ENCODE results near the gene LIMS3. TPM values are rescaled to one million over a fixed set of nuclear protein-coding genes. Genes with fewer than 3 reads are reported as not detected.
"Not testable (repeated sequence)": the region's sequence is repeated elsewhere in the genome, so short reads cannot be mapped to it uniquely, and the experiment has no call there.

LIMS3 gene
- total RNA-seq, 4 donors from 2014 or later, result 2.6 to 5.4 (median 3.6) TPM

DNA sequence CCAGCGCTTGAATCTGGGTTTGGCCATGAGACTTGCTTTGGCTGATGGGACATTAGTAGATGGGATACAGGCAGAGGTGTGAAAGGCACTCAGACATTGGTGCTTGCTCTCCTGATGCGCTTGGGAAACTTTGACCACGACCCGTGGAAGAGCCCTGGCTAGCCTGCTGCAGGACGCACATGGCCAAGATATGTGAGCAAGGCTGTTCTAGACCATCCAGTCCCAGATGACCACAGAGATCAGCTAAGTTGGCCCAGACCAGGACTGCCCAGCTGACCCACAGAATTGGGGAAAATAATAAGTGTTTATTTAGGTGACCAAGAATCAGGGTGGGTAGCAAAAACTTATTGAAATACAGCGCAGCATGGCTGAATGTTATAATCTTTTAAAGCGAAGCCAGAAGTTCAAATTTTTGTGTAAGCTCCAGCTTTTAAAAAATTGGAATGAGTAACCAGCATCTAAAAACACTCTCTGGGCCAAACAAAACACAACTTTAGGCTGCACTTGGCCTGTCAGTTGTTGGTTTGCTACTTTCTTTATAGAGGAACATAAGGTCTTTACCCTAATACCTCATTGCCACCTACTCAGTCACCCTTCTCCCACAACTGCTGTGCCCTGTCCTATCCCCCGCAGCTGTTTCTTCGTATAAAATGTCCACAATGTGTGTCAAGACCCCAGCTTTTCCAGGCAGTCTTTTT lies 51.8 kb downstream of the LIMS3 start:
- not testable (repeated sequence) for H3K36me3 ChIP-seq, H3K27me3 ChIP-seq, H3K27ac ChIP-seq, H3K4me1 ChIP-seq, H3K4me3 ChIP-seq, H3K9me3 ChIP-seq, ATAC-seq
- WGBS, 2 donors (ENCODE audit: low coverage in 1 of 2), result no CpG with 5 or more reads among the region's 9 CpGs

DNA sequence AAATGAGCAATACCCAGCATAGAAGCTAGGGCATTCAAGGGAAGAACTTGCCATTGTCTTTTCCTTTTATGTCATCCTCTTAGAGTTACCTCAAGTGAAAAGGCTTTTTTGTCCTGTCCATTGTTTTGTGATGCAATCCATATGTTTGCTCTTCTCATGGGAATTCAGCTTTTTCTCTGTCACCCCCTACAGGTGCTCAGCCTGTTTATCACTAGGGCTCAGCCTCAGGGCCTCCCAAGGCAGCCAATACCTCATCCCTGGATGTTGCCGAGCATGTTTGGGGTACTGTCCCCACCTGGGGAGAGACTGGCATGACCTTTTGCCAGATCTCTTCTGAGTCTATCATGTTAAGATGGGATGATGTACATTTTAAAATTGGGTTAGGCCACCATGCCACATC lies 65.5 kb downstream of the LIMS3 start:
- WGBS, 2 donors (ENCODE audit: low coverage in 1 of 2), result no CpG with 5 or more reads among the region's 1 CpG
- H3K27ac ChIP-seq, H3K4me3 ChIP-seq, H3K27me3 ChIP-seq, ATAC-seq, H3K36me3 ChIP-seq, H3K4me1 ChIP-seq, H3K9me3 ChIP-seq: not testable (repeated sequence)

DNA sequence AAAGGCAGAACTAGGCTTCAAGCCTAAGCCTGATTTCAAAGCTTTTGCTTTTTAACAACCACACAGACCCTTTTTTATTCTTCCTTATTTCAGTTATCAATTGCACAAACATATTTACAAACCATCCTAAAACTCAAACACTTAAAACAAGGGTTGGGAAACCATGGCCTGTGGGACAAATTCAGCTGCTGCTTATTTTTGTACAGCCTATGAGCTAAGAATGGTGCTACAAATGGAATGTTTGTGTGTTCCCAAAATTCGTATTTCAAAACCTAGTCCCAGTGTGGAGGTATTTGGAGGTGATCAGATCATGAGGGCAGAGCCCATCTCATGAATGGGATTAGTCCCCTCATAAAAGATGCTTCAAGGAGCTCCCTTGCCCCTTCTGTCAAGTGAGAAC lies 67.0 kb downstream of the LIMS3 start:
- H3K4me3 ChIP-seq, H3K27ac ChIP-seq, H3K4me1 ChIP-seq, H3K27me3 ChIP-seq, ATAC-seq, H3K9me3 ChIP-seq, H3K36me3 ChIP-seq: not testable (repeated sequence)
- no CpG with 5 or more reads among the region's 1 CpG for WGBS, 2 donors (ENCODE audit: low coverage in 1 of 2)

DNA sequence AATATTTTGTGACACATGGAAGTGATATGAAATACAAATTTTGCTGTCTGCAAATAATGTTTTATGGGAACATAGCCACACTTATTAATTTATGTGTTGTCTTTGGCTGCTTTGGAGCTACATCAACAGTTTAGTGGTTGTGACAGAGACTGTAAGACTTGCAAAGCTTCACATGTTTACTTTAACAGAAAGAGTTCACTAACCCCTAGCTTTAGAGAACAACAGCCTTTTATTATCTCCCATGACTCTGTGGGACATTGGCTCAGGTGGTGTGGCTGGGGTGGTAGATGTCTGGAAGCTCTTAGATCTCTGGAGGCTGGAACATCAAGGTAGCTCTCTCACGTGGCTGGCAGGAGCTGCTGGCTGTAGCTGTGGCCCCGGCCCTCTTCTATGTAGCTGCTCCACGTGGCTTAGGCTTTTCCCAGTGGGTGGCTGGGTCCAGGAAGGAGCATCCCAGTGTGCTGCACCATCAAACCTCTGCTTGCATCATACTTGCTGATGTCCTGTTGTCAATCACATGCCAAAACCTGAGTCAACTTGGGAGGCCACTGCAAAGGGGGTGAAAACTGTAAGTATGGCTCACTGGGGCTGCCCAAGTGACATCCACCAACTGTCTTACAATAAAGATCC lies 67.7 kb downstream of the LIMS3 start:
- H3K4me3 ChIP-seq, H3K9me3 ChIP-seq, H3K36me3 ChIP-seq, ATAC-seq, H3K27me3 ChIP-seq, H3K4me1 ChIP-seq, H3K27ac ChIP-seq: not testable (repeated sequence)
- WGBS, 2 donors (ENCODE audit: low coverage in 1 of 2), result no CpG with 5 or more reads among the region's 3 CpGs

DNA sequence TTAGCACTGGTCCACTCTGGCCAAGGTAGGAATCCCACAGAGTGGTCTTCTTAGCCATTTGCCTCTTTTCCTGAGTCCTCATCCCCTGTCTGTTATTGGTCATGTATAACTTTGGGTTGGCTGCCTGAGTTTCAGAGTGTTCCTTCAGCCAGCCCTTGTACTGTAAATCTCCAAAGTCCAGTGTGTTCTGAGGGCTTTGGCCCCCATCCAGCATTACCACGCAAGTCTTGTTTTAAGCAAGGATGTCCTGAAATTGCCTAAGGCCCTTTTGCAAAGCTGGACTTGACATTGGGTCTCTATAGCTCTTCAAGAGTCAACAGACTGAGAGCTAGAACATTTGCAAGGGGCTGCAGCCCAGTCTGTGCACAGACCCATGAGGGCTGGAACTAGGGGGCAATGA lies 68.4 kb downstream of the LIMS3 start:
- no CpG with 5 or more reads among the region's 1 CpG for WGBS, 2 donors (ENCODE audit: low coverage in 1 of 2)
- H3K4me3 ChIP-seq, H3K27ac ChIP-seq, H3K36me3 ChIP-seq, H3K27me3 ChIP-seq, H3K4me1 ChIP-seq, ATAC-seq, H3K9me3 ChIP-seq: not testable (repeated sequence)

DNA sequence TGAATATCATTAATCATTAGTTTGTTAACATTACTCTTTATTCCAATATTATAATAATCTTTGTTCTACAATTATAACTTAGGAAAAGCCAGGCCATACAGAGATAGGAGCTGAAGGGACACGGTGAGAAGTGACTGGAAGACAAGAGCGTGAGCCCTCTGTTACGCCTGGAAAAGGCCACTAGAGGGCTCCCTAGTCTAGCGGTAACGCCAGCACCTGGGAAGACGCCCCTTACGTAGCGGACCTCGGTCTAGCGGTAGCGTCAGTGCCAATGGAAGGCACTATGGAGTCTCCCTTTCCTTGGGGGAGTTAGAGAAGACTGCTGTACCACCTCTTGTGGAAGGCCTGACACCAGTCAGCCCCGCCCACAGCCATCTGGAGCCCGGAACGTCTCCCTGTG lies 71.4 kb downstream of the LIMS3 start:
- not testable (repeated sequence) for H3K27ac ChIP-seq, H3K9me3 ChIP-seq, H3K27me3 ChIP-seq, H3K4me1 ChIP-seq, H3K4me3 ChIP-seq, H3K36me3 ChIP-seq
- peak; percentile 48 for ATAC-seq
- WGBS, 2 donors (ENCODE audit: low coverage in 1 of 2), result no CpG with 5 or more reads among the region's 14 CpGs

DNA sequence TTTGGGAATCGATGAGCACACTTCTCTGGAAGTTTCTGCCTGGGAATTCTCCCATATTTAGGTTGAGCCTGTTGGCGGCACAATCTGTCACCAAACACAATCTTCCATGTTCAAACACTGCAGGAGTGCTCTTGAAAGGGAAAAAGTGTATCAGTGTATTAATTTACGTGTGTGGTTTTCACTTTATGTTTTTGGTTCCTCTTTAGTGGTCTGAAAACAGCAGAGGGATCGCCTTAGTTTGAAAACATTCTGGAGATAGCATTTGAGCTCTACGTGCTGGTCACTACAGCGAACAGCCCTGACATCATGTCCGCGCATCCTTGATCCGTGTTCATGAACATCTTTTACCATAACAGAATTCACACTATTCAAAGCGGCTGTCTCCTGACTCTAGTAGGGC lies 73.2 kb downstream of the LIMS3 start:
- H3K27ac ChIP-seq, H3K9me3 ChIP-seq, H3K36me3 ChIP-seq, H3K4me1 ChIP-seq, H3K4me3 ChIP-seq, H3K27me3 ChIP-seq, ATAC-seq: not testable (repeated sequence)
- no CpG with 5 or more reads among the region's 10 CpGs for WGBS, 2 donors (ENCODE audit: low coverage in 1 of 2)

Other genes with a start within 250 kb of the LIMS3 start
- 10 to 100 TPM; 13.6 to 52.6 (median 33.4) TPM for gene RGPD5, start 104.4 kb upstream of the LIMS3 start, total RNA-seq
- gene MALL, start 217.1 kb downstream of the LIMS3 start, total RNA-seq, result 10 to 100 TPM in 3 of 4 donors, 1 to 10 TPM in 1; 2.5 to 28.3 (median 14.8) TPM

Data from gastroesophageal sphincter (tissue), 4 donors.